Pancreas (tissue), 10 donors: ENCODE results near the gene PAPPA2. TPM values are rescaled to one million over a fixed set of nuclear protein-coding genes. Genes with fewer than 3 reads are reported as not detected.
"Not testable (repeated sequence)": the region's sequence is repeated elsewhere in the genome, so short reads cannot be mapped to it uniquely, and the experiment has no call there.

ENCODE experiments used
- ATAC-seq, 4 donors: fragments of 200-7000 bp; cut with Tn5 transposase; one replicate each; pipeline versions ENCODE4 v1.8.0 to v1.9.1; 2020; ENCODE audit warnings: mild to moderate bottlenecking in 4 of 4, moderate library complexity in 4 of 4
- DNase-seq, 6 donors: peaks; one replicate each; pipeline ENCODE4 v3.0.0-alpha.2; 2020
- FAIRE-seq: peaks from 2 replicates; lab custom pipeline; 2012; peaks lifted over from hg19 to GRCh38; lab: Jason Lieb, UNC
- H3K27ac ChIP-seq, 4 donors: fragments of 200-600 bp; sonication (generic); 1 replicate in 3 of 4; 2 replicates in 1 of 4; pipeline versions ENCODE4 v1.5.0 to v1.8.0; 2020
- H3K27me3 ChIP-seq, 4 donors: fragments of 200-600 bp; one replicate each; pipeline ENCODE4 v1.8.0; 2021
- H3K36me3 ChIP-seq, 3 donors: fragments of 200-600 bp; sonication (generic) in 1 of 3; one replicate each; pipeline versions ENCODE4 v1.5.0 to v1.8.0; 2020 to 2021
- H3K4me1 ChIP-seq, 3 donors: fragments of 200-600 bp; one replicate each; pipeline ENCODE4 v1.8.0; 2021
- H3K4me3 ChIP-seq, 4 donors: fragments of 200-600 bp; sonication (generic) in 2 of 4; one replicate each; pipeline versions ENCODE4 v1.5.0 to v1.8.0; 2020 to 2021
- H3K9me3 ChIP-seq, 4 donors: fragments of 200-600 bp; one replicate each; pipeline ENCODE4 v1.8.0; 2021
- CTCF ChIP-seq, 4 donors: fragments of 200-600 bp; sonication (generic) in 3 of 4; IDR thresholded peaks; one replicate each; pipeline versions ENCODE4 v1.5.0 to v1.8.0; 2021; ENCODE audit warnings: antibody characterized with exemption in 4 of 4
- WGBS, 2 donors: extraction: QIAGEN DNeasy Blood & Tissue Kit; methylation state at CpG; one replicate each; pipeline ENCODE4 v1.1.7; 2013; 5-methylcytosine and 5-hydroxymethylcytosine counted together
- intact Hi-C, 3 donors: fragments of 100-400 bp; cut with DNase I; formaldehyde crosslinking; loops; one replicate each; pipeline versions ENCODE4 v1.11.1 to v1.14.2; 2022
- polyA plus RNA-seq, 2 donors: library from polyadenylated mRNA; stranded (reverse); fragments of 200-250 nt; gene quantifications; one replicate each; pipeline ENCODE4 v1.2.3, GENCODE V29; 2013
- total RNA-seq, 6 donors: library from RNA; stranded (reverse); fragmentation: NEBNext Ultra II Directional in 4 of 6; extraction: Animal tissue kit (Norgen Biotek cat#: 25700) in 4 of 6; gene quantifications; one replicate each; pipeline versions ENCODE4 v1.2.1 to v1.2.4, GENCODE V29; 2021 to 2023
- donor health status: healthy with polysubstance abuse.
- donor health status: DM: no; HTN: no; CAD: no; lungs with moderate emphysema.
- donor health status: DM: no; HTN: no; CAD: no.
- donor health status: control.
- donor health status: control.
- donor health status: Bipolar disorder and iron deficiency.
- donor health status: DM: yes; HTN: yes; CAD: no.
- donor health status: DM: no; HTN: no; CAD: no.
- donor health status: DM: no; HTN: no; CAD: no.
- donor health status: DM: yes; HTN: yes; CAD: no.

Gene PAPPA2
- total and polyA plus RNA-seq, 8 donors: 0.51 to 6.9 (median 2.0) TPM

GRCh38 chr1:176742322-176742721 lies 279.3 kb downstream of the PAPPA2 start:
- 76 to 80% methylated on average over 2 of the region's 2 CpGs for WGBS, 2 donors
- H3K4me1 ChIP-seq: no peaks in the 10 kb centered on the region
- ATAC-seq: no peak
- FAIRE-seq: no peak
- no peak overlapping the region for H3K27ac ChIP-seq
- TF ChIP-seq CTCF (IDR thresholded peaks at IDR 0.05): no peak
- no peaks in the 10 kb centered on the region for H3K27me3 ChIP-seq
- H3K9me3 ChIP-seq: no peaks in the 10 kb centered on the region
- intact Hi-C loops: no loop called here
- no peak overlapping the region for H3K4me3 ChIP-seq
- no peaks in the 10 kb centered on the region for H3K36me3 ChIP-seq
- no peak for DNase-seq

GRCh38 chr1:176744142-176744541 lies 281.2 kb downstream of the PAPPA2 start:
- H3K9me3 ChIP-seq: no peaks in the 10 kb centered on the region
- WGBS, 2 donors: 85 to 88% methylated on average over 1 of the region's 1 CpG
- no peak overlapping the region for H3K27ac ChIP-seq
- DNase-seq: no peak
- no peak for FAIRE-seq
- H3K4me1 ChIP-seq: no peaks in the 10 kb centered on the region
- no peak for ATAC-seq
- H3K27me3 ChIP-seq: no peaks in the 10 kb centered on the region
- no peak overlapping the region for H3K4me3 ChIP-seq
- no peak for TF ChIP-seq CTCF (IDR thresholded peaks at IDR 0.05)
- no peaks in the 10 kb centered on the region for H3K36me3 ChIP-seq
- intact Hi-C loops: no loop called here

GRCh38 chr1:176745945-176746344 lies 283.0 kb downstream of the PAPPA2 start:
- H3K27me3 ChIP-seq: no peaks in the 10 kb centered on the region
- TF ChIP-seq CTCF (IDR thresholded peaks at IDR 0.05): no peak
- WGBS, 2 donors: 74 to 80% methylated on average over 1 of the region's 1 CpG
- H3K4me3 ChIP-seq: no peak overlapping the region
- H3K4me1 ChIP-seq: no peaks in the 10 kb centered on the region
- H3K36me3 ChIP-seq: no peaks in the 10 kb centered on the region
- DNase-seq: no peak
- no peaks in the 10 kb centered on the region for H3K9me3 ChIP-seq
- no peak overlapping the region for H3K27ac ChIP-seq
- no peak for FAIRE-seq
- intact Hi-C loops: no loop called here
- no peak for ATAC-seq

DNA sequence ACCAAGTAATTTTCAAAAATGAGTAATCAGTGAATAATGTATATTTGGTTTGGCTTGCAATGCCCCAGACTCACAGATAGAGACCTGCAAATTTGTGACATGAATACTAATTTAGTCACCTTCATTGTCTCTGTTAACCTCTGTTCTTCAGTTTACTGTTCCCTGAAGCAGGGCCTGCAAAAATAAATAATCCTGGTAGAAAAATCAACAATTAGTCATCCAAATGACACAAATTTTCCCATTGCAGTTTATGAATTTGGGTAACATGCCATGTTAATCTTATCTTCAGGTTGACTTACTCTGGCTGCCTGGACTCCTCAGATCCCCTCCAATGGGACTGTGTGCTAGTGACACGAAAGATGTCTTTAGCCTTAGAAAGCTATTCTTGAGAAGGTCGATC lies 289.5 kb downstream of the PAPPA2 start:
- no peak for DNase-seq
- intact Hi-C loops: no loop called here
- no peak for TF ChIP-seq CTCF (IDR thresholded peaks at IDR 0.05)
- Histone ChIP-seq H3K4me1 (no peaks in the 10 kb centered on the region), H3K27me3 (no peaks in the 10 kb centered on the region), H3K4me3 (no peak overlapping the region), H3K27ac (no peak overlapping the region), H3K9me3 (no peaks in the 10 kb centered on the region), H3K36me3 (no peaks in the 10 kb centered on the region)
- WGBS, 2 donors: 62 to 74% methylated on average over 2 of the region's 2 CpGs
- ATAC-seq: no peak
- FAIRE-seq: no peak

DNA sequence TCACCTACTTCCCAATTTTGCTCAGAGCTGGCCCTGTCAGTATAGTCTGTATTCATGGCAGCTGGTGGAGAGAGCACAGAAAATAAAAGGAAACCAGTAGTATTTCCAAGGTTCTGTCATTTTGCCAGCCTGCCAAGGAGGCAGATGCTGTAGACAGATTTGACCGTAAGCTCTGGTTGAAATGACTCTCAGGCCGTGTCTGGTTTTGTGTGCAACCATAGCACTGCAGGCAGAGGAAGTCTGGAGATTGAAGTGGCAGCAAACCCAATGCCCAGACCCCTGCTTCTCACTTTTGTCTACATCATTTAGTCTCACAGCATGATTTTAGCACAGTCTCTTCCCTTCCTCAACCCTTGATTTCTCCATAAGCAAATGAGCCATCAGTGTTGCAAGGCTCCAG lies 291.7 kb downstream of the PAPPA2 start:
- Histone ChIP-seq H3K36me3 (no peaks in the 10 kb centered on the region), H3K27me3 (no peaks in the 10 kb centered on the region), H3K4me1 (no peaks in the 10 kb centered on the region), H3K27ac (no peak overlapping the region), H3K9me3 (no peaks in the 10 kb centered on the region), H3K4me3 (no peak overlapping the region)
- intact Hi-C loops: no loop called here
- TF ChIP-seq CTCF (IDR thresholded peaks at IDR 0.05): no peak
- ATAC-seq (no peak), FAIRE-seq (no peak), DNase-seq (no peak)
- 52 to 69% methylated on average over 2 of the region's 2 CpGs for WGBS, 2 donors

GRCh38 chr1:176756817-176757216 lies 293.8 kb downstream of the PAPPA2 start:
- FAIRE-seq, H3K4me1 ChIP-seq, H3K27ac ChIP-seq, DNase-seq, H3K4me3 ChIP-seq, intact Hi-C loops, H3K9me3 ChIP-seq, ATAC-seq, H3K27me3 ChIP-seq, H3K36me3 ChIP-seq: not testable (repeated sequence)
- 85 to 91% methylated on average over 8 of the region's 8 CpGs for WGBS, 2 donors
